ENCODE results near the gene WDR47. TPM values are rescaled to one million over a fixed set of nuclear protein-coding genes. Genes with fewer than 3 reads are reported as not detected.

The WDR47 gene
- polyA plus RNA-seq, 2 of the 4 experiments (the other 2 are of a cell fraction) = 5.5 to 10.8 TPM

DNA sequence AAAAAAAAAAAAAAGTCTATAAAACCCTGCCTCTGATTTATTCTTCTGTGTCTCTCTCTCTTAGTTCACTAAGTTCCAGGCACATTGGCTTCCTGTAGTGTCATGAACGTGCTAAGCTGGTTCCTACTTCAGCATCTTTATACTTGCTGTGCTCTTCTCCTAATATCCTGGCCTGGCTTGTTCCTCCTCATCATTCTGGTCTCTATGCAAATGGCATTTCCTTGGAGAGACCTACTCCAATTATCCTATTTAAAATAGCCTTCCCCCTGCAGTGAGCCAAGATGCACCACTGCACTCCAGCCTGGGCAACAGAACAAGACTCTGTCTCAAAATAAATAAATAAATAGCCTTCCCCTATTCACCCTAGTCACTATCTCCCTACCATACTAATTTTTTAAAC lies 69.0 kb downstream of the WDR47 start:
- Histone ChIP-seq H3K4me3 (no peak overlapping the region), H3K4me2 (no peak overlapping the region), H3K27ac (no peak overlapping the region), H3K9me3 (no peaks in the 10 kb centered on the region), H3K4me1 (no peaks in the 10 kb centered on the region)
- ChIA-PET CTCF (no interaction called here), POLR2A (no interaction called here)
- TF ChIP-seq, protein P1, sequence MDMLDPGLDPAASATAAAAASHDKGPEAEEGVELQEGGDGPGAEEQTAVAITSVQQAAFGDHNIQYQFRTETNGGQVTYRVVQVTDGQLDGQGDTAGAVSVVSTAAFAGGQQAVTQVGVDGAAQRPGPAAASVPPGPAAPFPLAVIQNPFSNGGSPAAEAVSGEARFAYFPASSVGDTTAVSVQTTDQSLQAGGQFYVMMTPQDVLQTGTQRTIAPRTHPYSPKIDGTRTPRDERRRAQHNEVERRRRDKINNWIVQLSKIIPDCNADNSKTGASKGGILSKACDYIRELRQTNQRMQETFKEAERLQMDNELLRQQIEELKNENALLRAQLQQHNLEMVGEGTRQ (IDR thresholded peaks at IDR 0.05) = no peak
- no peak for TF ChIP-seq MAZ (IDR thresholded peaks at IDR 0.05; ENCODE audit: borderline replicate concordance, low read depth, low read length)
- TF ChIP-seq MYC (IDR thresholded peaks at IDR 0.05; ENCODE audit: borderline replicate concordance, low read length) = no peak
- TF ChIP-seq, protein P2, sequence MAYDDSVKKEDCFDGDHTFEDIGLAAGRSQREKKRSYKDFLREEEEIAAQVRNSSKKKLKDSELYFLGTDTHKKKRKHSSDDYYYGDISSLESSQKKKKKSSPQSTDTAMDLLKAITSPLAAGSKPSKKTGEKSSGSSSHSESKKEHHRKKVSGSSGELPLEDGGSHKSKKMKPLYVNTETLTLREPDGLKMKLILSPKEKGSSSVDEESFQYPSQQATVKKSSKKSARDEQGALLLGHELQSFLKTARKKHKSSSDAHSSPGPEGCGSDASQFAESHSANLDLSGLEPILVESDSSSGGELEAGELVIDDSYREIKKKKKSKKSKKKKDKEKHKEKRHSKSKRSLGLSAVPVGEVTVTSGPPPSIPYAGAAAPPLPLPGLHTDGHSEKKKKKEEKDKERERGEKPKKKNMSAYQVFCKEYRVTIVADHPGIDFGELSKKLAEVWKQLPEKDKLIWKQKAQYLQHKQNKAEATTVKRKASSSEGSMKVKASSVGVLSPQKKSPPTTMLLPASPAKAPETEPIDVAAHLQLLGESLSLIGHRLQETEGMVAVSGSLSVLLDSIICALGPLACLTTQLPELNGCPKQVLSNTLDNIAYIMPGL (CRISPR knock-in tag; IDR thresholded peaks at IDR 0.05; ENCODE audit: borderline replicate concordance) = no peak
- TF ChIP-seq ZFP36 (IDR thresholded peaks at IDR 0.05; ENCODE audit: borderline replicate concordance, partially characterized antibody) = no peak
- TF ChIP-seq SMC3 (IDR thresholded peaks at IDR 0.05) = no peak
- FAIRE-seq (no peak), DNase-seq (ENCODE audit: low read depth in 1 of 2, low spot score in 1 of 2) (no peak), ATAC-seq (no peak)
- 93% methylated on average over 1 of the region's 1 CpG for whole genome bisulfite sequencing (ENCODE audit: missing lambda C conversion rate)

DNA sequence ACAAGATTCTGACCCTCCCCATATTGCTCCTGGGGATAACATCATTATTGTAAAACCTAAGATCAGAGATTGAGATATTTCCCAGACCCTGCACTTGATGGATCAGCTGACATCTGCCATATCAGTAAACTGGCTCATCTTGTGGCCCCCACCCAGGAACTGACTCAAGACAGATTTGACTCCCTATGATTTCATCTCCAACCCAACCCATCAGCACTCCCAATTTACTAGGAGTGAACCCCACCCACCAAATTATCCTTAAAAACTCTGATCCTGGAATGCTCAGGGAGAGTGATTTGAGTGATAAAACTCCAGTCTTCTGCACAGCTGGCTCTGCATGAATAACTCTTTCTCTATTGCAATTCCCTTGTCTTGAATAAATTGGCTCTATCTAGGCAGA lies 72.6 kb downstream of the WDR47 start:
- Histone ChIP-seq H3K9me3 (no peaks in the 10 kb centered on the region), H3K4me2 (no peak overlapping the region), H3K4me1 (no peaks in the 10 kb centered on the region), H3K4me3 (no peak overlapping the region), H3K27ac (no peak overlapping the region)
- FAIRE-seq (no peak), DNase-seq (ENCODE audit: low read depth in 1 of 2, low spot score in 1 of 2) (no peak), ATAC-seq (no peak)
- TF ChIP-seq ZSCAN20 (CRISPR knock-in tag; IDR thresholded peaks at IDR 0.05) = no peak
- no peak for TF ChIP-seq CEBPB (IDR thresholded peaks at IDR 0.05)
- no peak for TF ChIP-seq HOXA7 (CRISPR knock-in tag; IDR thresholded peaks at IDR 0.05)
- no peak for TF ChIP-seq MAZ (IDR thresholded peaks at IDR 0.05; ENCODE audit: borderline replicate concordance, low read depth, low read length)
- TF ChIP-seq POLR2AphosphoS2 (conservative IDR thresholded peaks at IDR 0.05; ENCODE audit: low read length) = no peak
- TF ChIP-seq, protein P3, sequence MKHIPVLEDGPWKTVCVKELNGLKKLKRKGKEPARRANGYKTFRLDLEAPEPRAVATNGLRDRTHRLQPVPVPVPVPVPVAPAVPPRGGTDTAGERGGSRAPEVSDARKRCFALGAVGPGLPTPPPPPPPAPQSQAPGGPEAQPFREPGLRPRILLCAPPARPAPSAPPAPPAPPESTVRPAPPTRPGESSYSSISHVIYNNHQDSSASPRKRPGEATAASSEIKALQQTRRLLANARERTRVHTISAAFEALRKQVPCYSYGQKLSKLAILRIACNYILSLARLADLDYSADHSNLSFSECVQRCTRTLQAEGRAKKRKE (CRISPR knock-in tag; IDR thresholded peaks at IDR 0.05; ENCODE audit: low read depth) = no peak
- TF ChIP-seq EHMT2 (IDR thresholded peaks at IDR 0.05; ENCODE audit: low read depth) = no peak
- TF ChIP-seq SMC3 (IDR thresholded peaks at IDR 0.05) = no peak
- no peak for TF ChIP-seq MAFK (IDR thresholded peaks at IDR 0.05; ENCODE audit: partially characterized antibody)
- no peak for TF ChIP-seq ZC3H11A (IDR thresholded peaks at IDR 0.05)
- POLR2A ChIA-PET = no interaction called here
- CTCF ChIA-PET = interaction anchor here (1.0 kb wide), 1 partner anchor 13 kb away, joined by 4 read pairs; no protein-coding TSS in a partner anchor

DNA sequence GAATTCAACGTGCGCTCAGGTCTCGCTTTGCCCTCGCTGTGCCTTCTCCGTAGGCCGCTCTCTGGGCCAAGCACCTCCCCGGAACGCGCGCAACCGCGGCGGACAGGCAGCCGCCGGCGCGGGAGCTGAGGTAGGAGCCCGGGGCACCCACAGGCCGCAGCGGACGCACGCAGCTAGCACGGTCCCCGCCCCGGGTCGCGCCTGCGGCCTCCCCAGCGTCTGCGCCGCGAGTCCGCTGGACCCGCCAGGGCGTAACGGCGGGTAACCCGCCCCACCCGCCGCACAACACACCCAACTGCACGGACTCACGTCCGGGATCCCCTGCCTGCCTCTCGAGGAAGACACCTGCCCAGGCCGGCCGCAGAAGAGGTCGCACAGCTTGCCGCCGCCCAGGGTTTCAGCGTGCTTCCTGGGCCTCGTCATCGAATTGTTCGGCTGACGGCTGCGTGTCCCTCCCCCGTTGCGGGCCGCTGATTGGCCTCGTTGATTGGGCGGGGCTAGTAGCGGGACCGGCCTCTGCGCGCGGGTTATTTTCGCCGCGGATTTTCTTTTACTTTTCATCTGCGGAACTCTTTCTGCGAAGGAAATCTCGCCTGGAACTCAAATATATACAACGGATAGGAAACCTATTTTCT lies 78.7 kb downstream of the WDR47 start, which contains the start of gene CLCC1:
Gene CLCC1 (minus strand): TSS at position 433 of the 635 bp plus-strand sequence. CDS start 13,047 bp downstream, outside the sequence.
- FAIRE-seq (no peak), ATAC-seq (peak; percentile 97 to 99), DNase-seq (ENCODE audit: low read depth in 1 of 2, low spot score in 1 of 2) (peak; percentile 85 to 90)
- peak within 1 kb of the TSS; percentile 62 for H3K4me3 ChIP-seq
- ChIA-PET CTCF (interaction anchor here (0.6 to 0.7 kb wide), 2 partner anchors 126 to 1145 kb away, joined by 3 read pairs; no protein-coding TSS in a partner anchor), POLR2A (interaction anchor here (0.6 to 1.4 kb wide), 5 partner anchors 75 to 207 kb away, joined by 3 to 10 read pairs (median 3); partner anchors contain the start of gene WDR47)
- peaks cover 11% of the 10 kb centered on the region; the same call in 2 of the 3 replicates for H3K4me1 ChIP-seq
- H3K9me3 ChIP-seq = no peaks in the 10 kb centered on the region
- H3K27ac ChIP-seq = peak within 1 kb of the TSS; percentile 78 to 91
- WGBS (ENCODE audit: missing lambda C conversion rate) = under 1% methylated on average over 28 of the region's 72 CpGs
- peak within 1 kb of the TSS; percentile 71 for H3K4me2 ChIP-seq
- TF ChIP-seq, protein P3 (CRISPR knock-in tag; IDR thresholded peaks at IDR 0.05; ENCODE audit: low read depth) = no peak
- TF ChIP-seq MYC (IDR thresholded peaks at IDR 0.05; ENCODE audit: borderline replicate concordance, low read length) (0 out of 2 replicates have a peak, but pooled peaks have one; percentile 55), GATA3 (IDR thresholded peaks at IDR 0.05; ENCODE audit: borderline replicate concordance) (no peak), RCOR1 (IDR thresholded peaks at IDR 0.05; ENCODE audit: low read depth, low read length) (no peak), CBX2 (IDR thresholded peaks at IDR 0.05; ENCODE audit: borderline replicate concordance, low read depth) (no peak), PHF8 (IDR thresholded peaks at IDR 0.05; ENCODE audit: borderline replicate concordance, low read depth) (peak; percentile 65; the same call in 1 of the 2 replicates), POLR2A (IDR thresholded peaks at IDR 0.05; ENCODE audit: low read length) (peak; percentile 78), HOXB13 (CRISPR knock-in tag; IDR thresholded peaks at IDR 0.05; ENCODE audit: low read depth) (no peak), RFX5 (IDR thresholded peaks at IDR 0.05) (no peak), JUN (IDR thresholded peaks at IDR 0.05) (peak in 1 of 2 experiments; percentile 68; a peak in 3 of 5 replicates), RARB (CRISPR knock-in tag; IDR thresholded peaks at IDR 0.05) (no peak), NFE2L2 (conservative IDR thresholded peaks at IDR 0.05; ENCODE audit: low read length) (no peak), TP53 (CRISPR knock-in tag; IDR thresholded peaks at IDR 0.05) (no peak), CHD4 (IDR thresholded peaks at IDR 0.05; ENCODE audit: borderline replicate concordance) (no peak), RAD21 (conservative IDR thresholded peaks at IDR 0.05 in 1 of 2, IDR thresholded peaks at IDR 0.05 in 1 of 2) (no peak)
- TF ChIP-seq, protein P4, sequence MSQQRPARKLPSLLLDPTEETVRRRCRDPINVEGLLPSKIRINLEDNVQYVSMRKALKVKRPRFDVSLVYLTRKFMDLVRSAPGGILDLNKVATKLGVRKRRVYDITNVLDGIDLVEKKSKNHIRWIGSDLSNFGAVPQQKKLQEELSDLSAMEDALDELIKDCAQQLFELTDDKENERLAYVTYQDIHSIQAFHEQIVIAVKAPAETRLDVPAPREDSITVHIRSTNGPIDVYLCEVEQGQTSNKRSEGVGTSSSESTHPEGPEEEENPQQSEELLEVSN (IDR thresholded peaks at IDR 0.05; ENCODE audit: borderline replicate concordance, low read depth) = peak; percentile 73
- TF ChIP-seq, protein P5, sequence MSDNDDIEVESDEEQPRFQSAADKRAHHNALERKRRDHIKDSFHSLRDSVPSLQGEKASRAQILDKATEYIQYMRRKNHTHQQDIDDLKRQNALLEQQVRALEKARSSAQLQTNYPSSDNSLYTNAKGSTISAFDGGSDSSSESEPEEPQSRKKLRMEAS (IDR thresholded peaks at IDR 0.05) = peak; percentile 80

Measured in A549 (cell line).